GM12878 (cell line): ENCODE data around the gene PC.
"Not testable (repeated sequence)": the region's sequence is repeated elsewhere in the genome, so short reads cannot be mapped to it uniquely, and the experiment has no call there.

ENCODE experiments used
- CHD2 ChIP-seq: IDR thresholded peaks from 2 replicates; pipeline ENCODE4 v1.6.1; 2011; ENCODE audit warnings: low read depth, low read length, improper control_type of control experiment, borderline replicate concordance
- CTCF ChIP-seq, 3 experiments: IDR thresholded peaks in 2 of 3; conservative IDR thresholded peaks in 1 of 3; 2 replicates each; pipeline ENCODE4 v1.5.1; 2011; ENCODE audit warnings: low read depth in 3 of 3, low read length in 3 of 3, mild to moderate bottlenecking in 3 of 3, control low read depth in 2 of 3, moderate library complexity in 2 of 3, inconsistent platforms in 1 of 3, mixed read lengths in 1 of 3; ENCODE audit not compliant: control insufficient read depth in 2 of 3, insufficient read depth in 1 of 3; ENCODE audit errors: extremely low read depth in 1 of 3
- EED ChIP-seq: sonication (generic); IDR thresholded peaks from 2 replicates; pipeline ENCODE4 v1.6.1; 2016; ENCODE audit warnings: antibody characterized with exemption, low read depth
- FOXM1 ChIP-seq: IDR thresholded peaks from 2 replicates; pipeline ENCODE4 v1.6.1; 2012; ENCODE audit warnings: low read depth, mild to moderate bottlenecking, inconsistent platforms, low read length, moderate library complexity
- GATAD2B ChIP-seq: fragments of 450-650 bp; conservative IDR thresholded peaks from 2 replicates; pipeline ENCODE4 v1.6.1; 2017; ENCODE audit warnings: low read depth, mild to moderate bottlenecking, moderate library complexity
- IRF3 ChIP-seq: fragments of 450-650 bp; IDR thresholded peaks from 2 replicates; pipeline ENCODE4 v1.6.1; 2014; ENCODE audit warnings: mild to moderate bottlenecking
- PML ChIP-seq: IDR thresholded peaks from 2 replicates; pipeline ENCODE4 v1.6.1; 2012; ENCODE audit warnings: low read length, inconsistent platforms
- TAF1 ChIP-seq: IDR thresholded peaks from 2 replicates; pipeline ENCODE4 v1.6.1; 2011; ENCODE audit warnings: mild to moderate bottlenecking, low read depth, low read length, borderline replicate concordance
- TCF12 ChIP-seq: IDR thresholded peaks from 2 replicates; pipeline ENCODE4 v1.6.1; 2011; ENCODE audit warnings: low read depth, mild to moderate bottlenecking, low read length
- USF1 ChIP-seq: IDR thresholded peaks from 2 replicates; pipeline ENCODE4 v1.6.1; 2011; ENCODE audit warnings: borderline replicate concordance, low read depth, mild to moderate bottlenecking, moderate library complexity, mixed read lengths, low read length; ENCODE audit not compliant: insufficient read depth; ENCODE audit errors: extremely low read length
- TF ChIP-seq, protein P1 (sequence below): IDR thresholded peaks from 2 replicates; pipeline ENCODE4 v1.6.1; 2011; ENCODE audit warnings: low read depth, low read length, improper control_type of control experiment, borderline replicate concordance

- not testable (repeated sequence) for TF ChIP-seq CTCF (IDR thresholded peaks at IDR 0.05 in 2 of 3, conservative IDR thresholded peaks at IDR 0.05 in 1 of 3; ENCODE audit: control insufficient read depth in 2 of 3, extremely low read depth in 1 of 3, insufficient read depth in 1 of 3, low read depth in 3 of 3, low read length in 3 of 3); TCF12; IRF3; USF1; PML; GATAD2B; TAF1; FOXM1; EED; CHD2
- TF ChIP-seq, protein P1, sequence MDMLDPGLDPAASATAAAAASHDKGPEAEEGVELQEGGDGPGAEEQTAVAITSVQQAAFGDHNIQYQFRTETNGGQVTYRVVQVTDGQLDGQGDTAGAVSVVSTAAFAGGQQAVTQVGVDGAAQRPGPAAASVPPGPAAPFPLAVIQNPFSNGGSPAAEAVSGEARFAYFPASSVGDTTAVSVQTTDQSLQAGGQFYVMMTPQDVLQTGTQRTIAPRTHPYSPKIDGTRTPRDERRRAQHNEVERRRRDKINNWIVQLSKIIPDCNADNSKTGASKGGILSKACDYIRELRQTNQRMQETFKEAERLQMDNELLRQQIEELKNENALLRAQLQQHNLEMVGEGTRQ, result not testable (repeated sequence)
Observed at GRCh38 chr11:66824573-66824972, 133.6 kb downstream of the PC start.
